AML-193 (cell line): Measurements from ENCODE around the gene PHETA1.
"Not testable (repeated sequence)": the region's sequence is repeated elsewhere in the genome, so short reads cannot be mapped to it uniquely, and the experiment has no call there.

Source experiments
- DNase-seq, 2 experiments: peaks; one replicate each; lab custom pipeline; 2025; lab: John Stamatoyannopoulos, UW

The PHETA1 gene

DNA sequence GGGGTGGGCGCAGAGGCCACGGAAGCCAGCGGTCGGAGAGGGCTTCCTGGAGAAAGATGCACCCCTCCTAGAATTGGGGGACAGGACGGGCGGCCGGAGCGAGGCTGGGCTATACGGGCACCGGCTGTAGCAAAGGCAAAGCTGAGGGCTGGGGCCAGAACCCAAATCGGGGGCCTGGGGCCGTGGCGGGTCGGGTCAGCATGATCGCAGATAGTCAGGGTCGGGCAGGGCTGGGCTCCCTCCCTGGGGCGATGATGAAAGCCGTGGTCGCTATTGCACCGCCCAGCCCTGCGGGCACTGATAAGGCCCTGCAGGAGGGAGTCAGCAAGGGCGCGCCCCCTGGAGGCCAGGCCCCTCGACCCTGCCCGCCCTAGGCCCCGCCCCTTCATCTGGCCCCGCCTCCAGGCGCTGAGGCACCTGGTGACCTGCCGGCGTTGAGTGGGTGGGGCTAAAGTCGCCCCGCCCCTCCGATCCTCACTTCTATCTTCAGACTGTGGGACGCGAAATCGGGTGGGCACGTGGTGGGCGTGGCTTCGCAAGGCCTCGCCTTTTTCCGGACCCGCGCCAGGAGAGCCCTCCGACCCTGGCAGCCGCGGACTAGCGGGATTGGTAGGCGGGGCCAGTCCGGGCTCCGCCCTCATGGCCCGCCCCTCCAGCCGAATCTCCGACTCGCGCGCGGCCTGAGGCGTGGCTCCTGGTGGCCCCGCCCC is 36.4 kb upstream of the PHETA1 start:
- DNase-seq = peak; percentile 77 to 84

DNA sequence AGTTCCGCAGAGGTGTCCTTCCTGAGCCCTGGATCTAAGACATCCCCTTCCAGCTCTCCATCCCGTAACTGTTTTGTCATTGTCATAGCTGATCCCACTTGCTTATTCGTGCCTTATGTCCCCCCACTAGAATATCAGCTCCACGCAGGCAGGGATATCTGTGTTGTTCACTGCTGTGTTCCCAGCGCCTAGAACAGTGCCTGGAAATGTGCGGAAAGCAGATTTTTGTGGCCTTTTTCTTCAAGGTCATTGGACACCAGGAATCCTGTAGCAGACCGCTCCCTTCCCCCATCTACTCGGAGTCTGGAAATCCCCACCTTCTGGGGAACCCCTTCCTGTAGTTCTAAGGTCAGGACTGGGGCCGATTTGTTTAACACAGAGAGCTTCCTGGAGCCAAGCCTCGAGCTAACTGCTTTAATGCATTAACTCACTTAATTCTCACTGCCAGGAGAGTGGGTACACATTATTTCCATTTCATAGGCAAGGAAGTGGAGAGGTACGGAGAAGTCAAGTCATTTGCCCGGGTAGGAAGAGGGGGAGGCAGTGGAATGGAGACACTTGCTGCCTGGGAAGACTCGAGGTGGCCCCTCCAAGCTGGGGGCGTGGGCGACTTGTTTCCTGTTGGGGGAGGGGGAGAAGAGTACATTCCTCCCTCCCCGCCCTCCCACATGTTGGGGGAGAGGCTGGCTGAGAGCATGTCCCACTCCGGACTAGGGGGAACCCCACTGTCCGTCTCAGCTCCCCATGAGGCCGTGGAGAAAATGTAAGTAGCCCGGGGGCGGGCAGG is 35.7 kb upstream of the PHETA1 start:
- no peak for DNase-seq

DNA sequence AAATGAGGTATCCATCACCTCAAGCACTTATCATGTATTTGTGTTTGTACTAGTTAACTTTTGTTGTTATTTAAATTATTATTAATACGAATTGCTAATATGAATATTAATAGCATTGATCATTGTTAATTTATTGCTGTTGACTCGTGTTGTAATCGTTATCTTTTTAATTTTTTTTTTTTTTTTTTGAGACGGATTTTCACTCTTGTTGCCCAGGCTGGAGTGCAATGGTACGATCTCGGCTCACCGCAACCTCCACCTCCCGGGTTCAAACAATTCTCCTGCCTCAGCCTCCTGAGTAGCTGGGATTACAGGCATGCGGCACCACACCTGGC is 33.6 kb upstream of the PHETA1 start:
- DNase-seq = not testable (repeated sequence)

GRCh38 chr12:111401167-111401605 is 32.3 kb upstream of the PHETA1 start:
- DNase-seq = no peak

DNA sequence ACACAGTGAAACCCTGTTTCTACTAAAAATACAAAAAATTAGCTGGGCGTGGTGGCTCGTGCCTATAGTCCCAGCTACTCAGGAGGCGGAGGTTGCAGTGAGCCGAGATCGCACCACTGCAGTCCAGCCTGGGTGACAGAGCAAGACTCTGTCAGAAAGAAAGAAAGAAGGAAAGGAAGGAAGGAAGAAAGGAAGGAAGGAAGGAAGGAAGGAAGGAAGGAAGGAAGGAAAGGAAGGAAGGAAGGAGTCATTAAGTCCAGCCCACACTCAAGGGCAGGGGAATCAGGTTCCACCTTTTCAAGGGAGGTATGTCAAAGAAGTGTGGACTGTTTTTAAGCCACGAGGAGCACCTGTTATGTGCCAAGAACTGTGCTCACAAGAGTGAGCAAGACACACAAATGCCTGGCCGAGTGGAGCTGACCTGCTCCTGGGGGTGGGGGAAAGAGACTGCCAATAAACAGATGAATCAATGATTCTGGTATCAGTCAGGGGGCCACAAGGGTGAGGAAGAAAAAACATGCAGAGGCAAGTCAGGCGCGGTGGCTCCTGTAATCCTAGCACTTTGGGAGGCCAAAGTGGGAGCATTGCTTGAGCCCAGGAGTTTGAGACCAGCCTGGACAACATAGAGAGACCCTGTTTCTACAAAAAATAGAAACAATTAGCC is 31.0 kb upstream of the PHETA1 start:
- not testable (repeated sequence) for DNase-seq

GRCh38 chr12:111398530-111398929 is 29.6 kb upstream of the PHETA1 start:
- DNase-seq = no peak

DNA sequence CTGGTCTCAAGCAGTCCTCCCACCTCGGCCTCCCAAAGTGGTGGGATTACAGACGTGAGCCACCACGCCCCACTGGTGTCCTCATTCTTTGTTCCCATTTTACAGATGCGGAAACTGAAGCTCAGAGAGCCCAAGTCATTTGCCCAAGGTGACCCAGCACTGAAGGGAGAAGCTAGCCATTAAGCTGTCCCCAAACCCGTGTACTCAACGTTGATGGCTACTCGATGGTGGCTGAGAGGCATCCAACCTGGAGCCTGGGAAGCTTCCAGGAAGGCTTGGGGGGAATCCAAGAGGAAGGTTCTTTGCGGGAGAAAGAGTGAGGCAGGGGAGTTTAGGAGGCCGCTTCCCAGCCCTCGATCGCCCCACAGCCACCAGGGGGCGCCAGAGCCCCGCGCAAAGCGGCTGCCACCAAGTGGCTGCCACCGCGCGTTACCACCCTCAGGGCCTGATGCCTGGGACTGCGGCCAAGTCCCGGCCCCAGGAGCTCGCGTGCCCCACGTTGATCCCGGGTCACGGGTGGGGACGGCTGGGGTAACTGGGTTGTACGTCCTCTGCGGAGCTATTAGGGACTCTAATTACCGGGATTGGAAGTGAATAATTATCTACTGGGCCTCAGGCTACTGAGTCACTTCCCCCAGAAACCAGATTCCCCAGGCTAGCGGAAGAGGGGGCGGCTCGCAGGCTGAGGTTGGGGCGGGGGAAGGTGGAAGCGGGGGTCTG is 28.0 kb upstream of the PHETA1 start:
- DNase-seq = peak; percentile 64 to 65

DNA sequence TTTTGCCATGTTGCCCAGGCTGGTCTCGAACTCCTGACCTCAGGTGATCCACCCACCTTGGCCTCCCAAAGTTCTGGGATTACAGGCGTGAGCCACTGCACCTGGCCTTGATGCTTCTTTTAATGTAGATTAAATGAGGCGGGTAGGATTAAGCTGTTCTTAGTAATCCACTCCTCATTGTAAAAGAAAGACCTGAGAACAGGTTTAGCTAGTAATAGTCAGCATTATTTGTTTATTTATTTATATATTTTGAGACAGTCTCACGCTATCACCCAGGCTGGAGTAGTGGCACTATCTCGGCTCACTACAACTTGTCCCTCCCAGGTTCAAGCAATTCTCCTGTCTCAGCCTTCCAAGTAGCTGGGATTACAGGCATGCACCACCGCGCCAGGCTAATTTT is 27.4 kb upstream of the PHETA1 start:
- DNase-seq = not testable (repeated sequence)

- DNase-seq = no peak
These were observed 26.7 kb upstream of the PHETA1 start for GRCh38 chr12:111395336-111396187.

DNA sequence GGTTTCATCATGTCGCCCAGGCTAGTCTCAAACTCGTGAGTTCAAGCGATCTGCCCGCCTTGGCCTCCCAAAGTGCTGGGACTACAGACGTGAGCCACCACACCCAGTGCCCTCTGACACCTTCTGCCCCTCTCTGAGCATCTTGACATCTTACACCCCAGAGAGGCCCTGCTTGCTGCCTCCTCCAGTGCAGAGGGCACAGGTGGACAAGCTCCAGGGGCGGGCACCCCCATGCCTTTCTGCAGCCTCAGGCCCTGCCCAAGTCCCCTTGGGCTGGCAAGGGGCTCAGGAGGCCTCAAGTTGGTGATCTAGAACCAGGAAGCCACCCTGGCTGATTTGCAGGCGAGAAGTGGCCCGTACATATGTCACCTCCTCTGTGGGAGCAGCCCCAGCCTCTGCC is 25.6 kb upstream of the PHETA1 start:
- no peak for DNase-seq

DNA sequence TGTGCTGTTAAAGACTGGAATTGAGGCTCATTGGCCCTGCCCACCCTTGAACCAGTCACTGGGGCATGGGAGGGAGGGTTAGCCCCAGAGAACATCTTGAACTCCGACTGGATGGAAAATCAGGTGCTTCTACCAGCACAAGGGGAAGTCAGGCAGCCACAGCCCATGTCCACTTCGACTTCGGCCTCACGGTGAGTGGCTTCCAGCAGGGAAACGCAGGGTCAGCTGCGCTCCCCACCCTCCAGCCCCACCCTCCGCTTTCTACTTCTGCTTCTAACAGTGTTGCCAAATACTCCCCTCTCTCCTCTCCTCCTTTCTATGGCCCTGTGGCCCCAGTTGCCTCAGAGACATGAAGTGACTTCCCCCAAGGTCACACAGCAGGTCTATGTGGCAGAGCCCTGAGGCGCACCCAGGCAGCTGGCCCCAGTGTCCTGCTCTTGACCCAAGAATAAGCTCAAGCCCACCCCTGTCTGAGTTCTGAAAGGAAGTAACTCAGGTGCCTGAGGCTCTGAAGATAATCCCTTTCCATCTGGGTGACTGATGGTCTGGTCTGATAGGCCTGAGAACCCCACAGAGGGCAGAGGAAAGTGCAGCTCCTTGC is 24.9 kb upstream of the PHETA1 start:
- DNase-seq = peak; percentile 68 to 78

GRCh38 chr12:111390910-111391309 is 22.0 kb upstream of the PHETA1 start:
- DNase-seq = no peak

DNA sequence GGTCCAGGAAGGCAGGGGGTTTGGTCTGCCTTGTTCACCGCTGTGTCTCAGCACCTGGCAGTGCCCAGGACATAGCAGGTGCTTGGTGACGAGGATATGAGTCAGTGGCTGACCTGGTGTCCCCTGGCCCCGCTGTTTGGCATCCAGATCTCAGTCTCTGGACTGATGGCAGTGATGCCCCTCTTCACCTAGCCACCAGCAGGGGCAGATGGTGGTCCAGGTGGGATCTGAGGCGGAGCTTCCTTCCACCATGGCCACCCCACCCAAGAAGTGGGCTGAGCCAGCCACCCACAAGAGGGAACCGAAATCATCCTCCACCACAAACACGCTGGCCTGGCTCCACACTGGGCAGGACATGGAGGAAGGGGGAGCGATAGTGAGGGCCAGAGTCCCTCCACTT is 20.7 kb upstream of the PHETA1 start:
- DNase-seq = no peak

DNA sequence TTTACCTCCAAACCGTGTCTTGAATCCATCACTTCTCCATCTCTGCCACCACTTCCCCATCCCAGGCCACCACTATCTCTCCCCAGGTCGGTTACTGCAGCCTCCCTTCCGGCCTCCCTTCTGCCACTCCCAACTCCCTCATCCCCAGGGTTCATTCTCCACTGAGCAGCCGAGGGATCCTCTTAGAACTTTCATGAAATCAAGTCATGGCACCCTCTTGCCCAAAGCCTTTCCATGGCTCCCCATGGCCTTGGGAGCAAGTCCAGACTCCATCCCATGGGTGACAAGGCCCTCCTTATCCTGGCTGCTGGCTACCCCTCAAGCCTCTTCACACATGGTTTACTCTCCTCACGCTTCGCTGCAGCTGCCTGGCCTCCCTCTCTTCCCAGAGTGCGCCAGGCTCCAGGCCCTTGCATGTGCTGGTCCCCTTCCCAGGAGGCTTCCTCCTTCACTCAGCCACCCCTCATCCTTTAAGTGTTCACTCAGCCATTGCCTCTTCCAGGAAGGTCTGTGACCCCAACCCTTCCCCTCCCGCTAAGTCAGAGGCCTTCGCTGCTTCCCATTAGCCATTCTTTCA is 18.9 kb upstream of the PHETA1 start:
- DNase-seq = no peak

DNA sequence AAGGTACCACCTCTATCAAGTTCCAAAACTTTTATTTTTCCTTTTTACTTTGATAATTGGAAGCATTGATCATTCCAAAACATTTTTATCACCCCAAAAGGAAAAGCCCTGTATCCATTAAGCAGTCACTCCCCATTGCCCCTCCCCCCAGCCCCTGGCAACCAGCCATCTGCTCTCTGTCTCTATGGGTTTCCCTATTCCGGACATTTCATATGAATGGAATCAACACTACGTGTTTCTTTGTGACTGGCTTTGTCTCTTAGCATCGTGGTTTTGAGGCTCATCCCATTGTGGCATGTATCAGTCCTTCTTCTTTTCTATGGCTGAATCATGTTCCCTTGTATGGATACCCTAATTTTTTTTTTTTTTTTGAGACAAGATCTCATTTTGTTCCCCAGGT is 18.0 kb upstream of the PHETA1 start:
- DNase-seq = no peak

DNA sequence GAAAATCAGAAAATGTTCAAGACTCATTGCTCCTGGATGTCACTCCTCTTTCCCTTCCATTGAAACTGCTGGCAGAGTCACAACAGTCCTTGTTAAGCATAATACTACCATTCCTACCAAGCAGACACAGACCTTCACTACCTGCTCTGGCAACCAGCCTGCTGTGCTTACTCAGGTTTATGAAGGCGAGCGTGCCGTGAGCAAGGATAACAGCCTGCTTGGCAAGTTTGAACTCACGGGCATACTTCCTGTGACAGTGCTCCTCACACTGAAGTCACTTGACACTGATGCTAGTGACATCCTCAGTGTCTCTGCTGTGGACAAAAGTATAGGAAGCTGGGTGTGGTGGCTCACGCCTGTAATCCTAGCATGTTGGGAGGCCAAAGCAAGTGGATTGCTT is 15.7 kb upstream of the PHETA1 start:
- no peak for DNase-seq

- DNase-seq = no peak
These were observed 11.2 kb upstream of the PHETA1 start for GRCh38 chr12:111379942-111380554.

DNA sequence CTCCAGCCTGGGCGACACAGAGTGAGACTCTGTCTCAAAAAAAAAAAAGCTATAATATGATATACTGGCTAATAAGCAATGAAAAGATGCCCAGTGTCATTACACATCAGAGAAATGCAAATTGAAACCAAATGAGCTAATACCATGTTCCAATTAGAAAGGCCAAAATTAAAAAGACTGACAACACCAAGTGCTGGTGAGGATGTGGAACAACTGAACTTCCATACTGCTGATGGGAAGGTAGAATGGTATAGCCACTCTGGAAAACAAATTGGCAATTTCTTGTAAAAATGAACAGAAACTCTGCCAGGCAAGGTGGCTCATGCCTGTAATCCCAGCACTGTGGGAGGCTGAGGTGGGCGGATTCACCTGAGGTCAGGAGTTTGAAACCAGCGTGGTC is 8.5 kb upstream of the PHETA1 start:
- no peak for DNase-seq

DNA sequence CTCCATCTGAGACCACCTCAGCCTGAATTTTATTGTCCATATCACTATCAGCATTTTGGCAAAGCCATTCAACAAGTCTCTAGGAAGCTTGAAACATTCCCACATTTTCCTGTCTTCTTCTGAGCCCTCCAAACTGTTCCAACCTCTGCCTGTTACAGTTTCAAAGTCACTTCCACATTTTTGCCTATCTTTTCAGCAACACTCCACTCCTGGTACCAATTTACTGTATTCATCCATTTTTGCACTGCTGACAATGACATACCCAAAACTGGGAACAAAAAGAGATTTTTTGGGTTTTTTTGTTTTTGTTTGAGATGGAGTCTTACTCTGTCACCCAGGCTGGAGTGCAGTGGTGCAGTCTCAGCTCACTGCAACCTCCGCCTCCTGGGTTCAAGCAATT is 4.3 kb upstream of the PHETA1 start:
- DNase-seq = not testable (repeated sequence)

DNA sequence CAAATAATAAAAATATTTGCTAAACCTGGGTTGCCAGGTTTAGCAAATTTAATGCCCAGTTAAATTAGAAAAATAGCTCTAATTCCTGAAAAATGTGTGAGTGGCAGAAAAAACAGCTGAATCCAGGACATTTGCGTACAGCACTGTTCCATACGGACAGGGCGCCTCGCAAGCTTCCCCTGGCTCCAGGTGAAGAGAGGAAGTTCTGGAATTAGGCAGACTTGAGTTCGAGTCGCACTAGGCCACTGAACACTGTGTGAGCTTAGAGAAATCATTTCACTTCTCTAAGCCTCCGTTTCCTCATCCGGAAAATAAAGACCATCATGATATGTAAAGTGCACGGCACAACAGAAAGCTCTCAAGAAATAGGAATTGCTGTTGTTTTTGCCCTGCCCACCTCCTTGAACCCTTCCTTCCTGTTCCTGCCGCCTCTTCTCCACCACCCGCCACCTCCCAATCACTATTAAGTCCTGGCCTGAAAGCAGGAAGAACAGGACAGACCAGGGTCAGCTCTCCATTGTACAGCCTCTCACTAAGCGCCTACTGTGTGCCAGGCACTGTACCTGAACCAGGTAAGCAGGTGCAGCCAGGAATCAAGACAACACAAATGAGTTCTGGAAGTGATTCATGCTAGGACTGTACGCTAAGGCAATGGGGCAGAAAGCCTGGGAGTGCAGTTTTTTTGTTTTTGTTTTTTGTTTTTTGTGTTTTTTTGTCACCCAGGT is 763 bp upstream of the PHETA1 start:
- DNase-seq = no peak
